DND-41 (cell line): ENCODE data around the gene THSD7B.

Experiments
- ATAC-seq: fragments of 200-7000 bp; cut with Tn5 transposase; 3 replicates; pipeline ENCODE4 v1.9.1; 2021; ENCODE audit warnings: low read depth; ENCODE audit not compliant: insufficient read depth
- DNase-seq: peaks from one replicate; pipeline ENCODE4 v3.0.0-alpha.2; 2020
- H2AFZ ChIP-seq: 2 replicates; pipeline ENCODE4 v1.6.0; 2012; ENCODE audit warnings: low read depth, low read length
- H3K27ac ChIP-seq: 2 replicates; pipeline ENCODE4 v1.5.1; 2012; ENCODE audit warnings: low read length, inconsistent platforms
- H3K27me3 ChIP-seq: fragments of 200-600 bp; sonication (generic); 2 replicates; pipeline ENCODE4 v1.6.0; 2012; ENCODE audit warnings: low read length, mild to moderate bottlenecking, inconsistent platforms; ENCODE audit not compliant: insufficient read depth, poor library complexity
- H3K36me3 ChIP-seq: 2 replicates; pipeline ENCODE4 v1.5.1; 2012; ENCODE audit warnings: low read length, inconsistent platforms; ENCODE audit not compliant: insufficient read depth
- H3K4me1 ChIP-seq: 2 replicates; pipeline ENCODE4 v1.5.1; 2012; ENCODE audit warnings: mild to moderate bottlenecking, low read length; ENCODE audit not compliant: insufficient read depth
- H3K4me2 ChIP-seq: 2 replicates; pipeline ENCODE4 v1.6.0; 2012; ENCODE audit warnings: mild to moderate bottlenecking, moderate library complexity, low read length, inconsistent platforms; ENCODE audit not compliant: insufficient read depth
- H3K4me3 ChIP-seq, 2 experiments: fragments of 200-600 bp in 1 of 2; shearing (Covaris generic) in 1 of 2; 2 replicates each; pipeline ENCODE4 v1.5.1; 2012 to 2016; ENCODE audit warnings: inconsistent platforms in 2 of 2, low read length in 2 of 2, mild to moderate bottlenecking in 2 of 2, low read depth in 1 of 2, moderate library complexity in 1 of 2
- H3K79me2 ChIP-seq: 2 replicates; pipeline ENCODE4 v1.6.0; 2012; ENCODE audit warnings: low read length, inconsistent platforms; ENCODE audit not compliant: insufficient read depth
- H3K9ac ChIP-seq: 2 replicates; pipeline ENCODE4 v1.6.0; 2012; ENCODE audit warnings: low read depth, mild to moderate bottlenecking, inconsistent platforms, low read length, moderate library complexity
- H3K9me3 ChIP-seq: 2 replicates; pipeline ENCODE4 v1.5.1; 2012; ENCODE audit warnings: low read length, moderate library complexity, mild to moderate bottlenecking, inconsistent platforms; ENCODE audit not compliant: insufficient read depth, severe bottlenecking
- H4K20me1 ChIP-seq: 2 replicates; pipeline ENCODE4 v1.6.0; 2012; ENCODE audit warnings: low read length; ENCODE audit not compliant: insufficient read depth
- CTCF ChIP-seq: IDR thresholded peaks from 2 replicates; pipeline ENCODE4 v1.5.1; 2012; ENCODE audit warnings: borderline replicate concordance, low read length, moderate library complexity, mild to moderate bottlenecking; ENCODE audit not compliant: poor library complexity, severe bottlenecking; ENCODE audit errors: extremely low read depth
- EZH2 ChIP-seq: IDR thresholded peaks from 3 replicates; pipeline ENCODE4 v1.6.1; 2012; ENCODE audit warnings: borderline replicate concordance, low read depth, mild to moderate bottlenecking, moderate library complexity, low read length, inconsistent platforms; ENCODE audit not compliant: severe bottlenecking

Gene THSD7B

GRCh38 chr2:137020452-137021196 lies 255.3 kb downstream of the THSD7B start:
- H4K20me1 ChIP-seq = no peaks in the 10 kb centered on the region
- no peaks in the 10 kb centered on the region for H3K4me1 ChIP-seq
- no peak for ATAC-seq
- H3K9me3 ChIP-seq = no peaks in the 10 kb centered on the region
- no peak overlapping the region for H2AFZ ChIP-seq
- no peaks in the 10 kb centered on the region for H3K79me2 ChIP-seq
- no peak overlapping the region for H3K4me2 ChIP-seq
- no peak overlapping the region for H3K9ac ChIP-seq
- H3K27ac ChIP-seq = no peak overlapping the region
- no peak overlapping the region for H3K4me3 ChIP-seq
- TF ChIP-seq EZH2 (no peak), CTCF (no peak)
- DNase-seq = no peak
- H3K36me3 ChIP-seq = no peaks in the 10 kb centered on the region
- H3K27me3 ChIP-seq = peaks cover 10% of the 10 kb centered on the region

GRCh38 chr2:137021763-137022162 lies 256.4 kb downstream of the THSD7B start:
- Histone ChIP-seq H4K20me1 (no peaks in the 10 kb centered on the region), H3K4me3 (no peak overlapping the region), H3K9me3 (no peaks in the 10 kb centered on the region), H3K4me2 (no peak overlapping the region), H2AFZ (no peak overlapping the region), H3K4me1 (no peaks in the 10 kb centered on the region), H3K27ac (no peak overlapping the region), H3K79me2 (no peaks in the 10 kb centered on the region), H3K27me3 (peaks cover 10% of the 10 kb centered on the region), H3K9ac (no peak overlapping the region), H3K36me3 (no peaks in the 10 kb centered on the region)
- no peak for ATAC-seq
- DNase-seq = no peak
- TF ChIP-seq CTCF (no peak), EZH2 (no peak)

- Histone ChIP-seq H3K9me3 (no peaks in the 10 kb centered on the region), H3K27me3 (peaks cover 10% of the 10 kb centered on the region), H3K27ac (no peak overlapping the region), H3K4me1 (no peaks in the 10 kb centered on the region), H2AFZ (no peak overlapping the region), H3K79me2 (no peaks in the 10 kb centered on the region), H3K4me2 (no peak overlapping the region), H3K4me3 (no peak overlapping the region), H4K20me1 (no peaks in the 10 kb centered on the region), H3K36me3 (no peaks in the 10 kb centered on the region), H3K9ac (no peak overlapping the region)
- TF ChIP-seq EZH2 (no peak), CTCF (no peak)
- ATAC-seq = no peak
- no peak for DNase-seq
These were observed 257.9 kb downstream of the THSD7B start for GRCh38 chr2:137023205-137023604.

GRCh38 chr2:137031731-137032130 lies 266.4 kb downstream of the THSD7B start:
- Histone ChIP-seq H3K9me3 (no peaks in the 10 kb centered on the region), H3K4me3 (no peak overlapping the region), H3K27ac (no peak overlapping the region), H2AFZ (no peak overlapping the region), H3K4me1 (no peaks in the 10 kb centered on the region), H4K20me1 (no peaks in the 10 kb centered on the region), H3K79me2 (no peaks in the 10 kb centered on the region), H3K36me3 (no peaks in the 10 kb centered on the region), H3K27me3 (no peaks in the 10 kb centered on the region), H3K4me2 (no peak overlapping the region), H3K9ac (no peak overlapping the region)
- TF ChIP-seq EZH2 (no peak), CTCF (no peak)
- ATAC-seq (no peak), DNase-seq (no peak)
